Breast epithelium (tissue), 3 donors: ENCODE data around the gene ESYT1.

Experiments used
- POLR2A ChIP-seq: fragments of 450-650 bp; IDR thresholded peaks from one replicate; pipeline ENCODE4 v1.6.1; 2016; ENCODE audit warnings: antibody characterized with exemption, mild to moderate bottlenecking, moderate library complexity
- TF ChIP-seq, protein P1 (sequence below), 3 donors: fragments of 450-650 bp; IDR thresholded peaks; one replicate each; pipeline ENCODE4 v1.5.1; 2016 to 2017; ENCODE audit warnings: antibody characterized with exemption in 3 of 3, mild to moderate bottlenecking in 3 of 3, moderate library complexity in 3 of 3

DNA sequence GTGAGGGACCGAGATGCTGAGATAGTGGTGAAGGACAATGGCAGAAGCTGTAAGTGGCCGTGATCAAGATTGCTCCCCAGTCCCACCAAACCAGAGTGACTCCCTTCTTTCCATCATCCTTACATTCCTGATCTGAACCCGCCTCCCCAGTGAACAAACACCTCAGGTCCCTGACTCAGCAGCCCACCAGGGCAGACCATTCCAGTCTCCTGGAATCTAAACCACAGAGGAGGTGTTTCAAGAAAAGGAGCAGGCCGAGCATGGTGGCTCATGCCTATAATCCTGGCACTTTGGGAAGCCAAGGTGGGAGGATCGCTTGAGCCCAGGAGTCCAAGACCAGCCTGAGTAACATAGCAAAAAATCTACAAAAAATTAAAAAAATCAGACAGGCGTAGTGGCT is 41.5 kb upstream of the ESYT1 start:
- TF ChIP-seq POLR2A = no peak
- TF ChIP-seq, protein P1, sequence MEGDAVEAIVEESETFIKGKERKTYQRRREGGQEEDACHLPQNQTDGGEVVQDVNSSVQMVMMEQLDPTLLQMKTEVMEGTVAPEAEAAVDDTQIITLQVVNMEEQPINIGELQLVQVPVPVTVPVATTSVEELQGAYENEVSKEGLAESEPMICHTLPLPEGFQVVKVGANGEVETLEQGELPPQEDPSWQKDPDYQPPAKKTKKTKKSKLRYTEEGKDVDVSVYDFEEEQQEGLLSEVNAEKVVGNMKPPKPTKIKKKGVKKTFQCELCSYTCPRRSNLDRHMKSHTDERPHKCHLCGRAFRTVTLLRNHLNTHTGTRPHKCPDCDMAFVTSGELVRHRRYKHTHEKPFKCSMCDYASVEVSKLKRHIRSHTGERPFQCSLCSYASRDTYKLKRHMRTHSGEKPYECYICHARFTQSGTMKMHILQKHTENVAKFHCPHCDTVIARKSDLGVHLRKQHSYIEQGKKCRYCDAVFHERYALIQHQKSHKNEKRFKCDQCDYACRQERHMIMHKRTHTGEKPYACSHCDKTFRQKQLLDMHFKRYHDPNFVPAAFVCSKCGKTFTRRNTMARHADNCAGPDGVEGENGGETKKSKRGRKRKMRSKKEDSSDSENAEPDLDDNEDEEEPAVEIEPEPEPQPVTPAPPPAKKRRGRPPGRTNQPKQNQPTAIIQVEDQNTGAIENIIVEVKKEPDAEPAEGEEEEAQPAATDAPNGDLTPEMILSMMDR (IDR thresholded peaks at IDR 0.05) = no peak
